Vagina (tissue), 2 donors: ENCODE data around the gene RFX1.

Experiments used
- CTCF ChIP-seq, 3 experiments: fragments of 450-650 bp in 2 of 3; fragments of 200-600 bp in 1 of 3; sonication (generic) in 1 of 3; IDR thresholded peaks; one replicate each; pipeline ENCODE4 v1.5.1; 2017 to 2019; ENCODE audit warnings: antibody characterized with exemption in 3 of 3, mild to moderate bottlenecking in 2 of 3, moderate library complexity in 2 of 3
- POLR2A ChIP-seq, 2 donors: fragments of 450-650 bp; IDR thresholded peaks; one replicate each; pipeline ENCODE4 v1.6.1; 2017; ENCODE audit warnings: antibody characterized with exemption in 2 of 2, mild to moderate bottlenecking in 2 of 2, moderate library complexity in 2 of 2

- TF ChIP-seq CTCF (IDR thresholded peaks at IDR 0.05) (no peak), POLR2A (IDR thresholded peaks at IDR 0.05) (no peak)
Observed at GRCh38 chr19:14052470-14052869, 46.4 kb upstream of the RFX1 start.
